ENCODE data around the gene CLBA1. TPM values are rescaled to one million over a fixed set of nuclear protein-coding genes. Genes with fewer than 3 reads are reported as not detected.
A peak's percentile ranks its signal among the peaks of the same experiment; 100 is the strongest.

CLBA1 gene
- total and polyA plus RNA-seq, 2 donors from 2014 or later: 13.2 to 22.6 TPM

DNA sequence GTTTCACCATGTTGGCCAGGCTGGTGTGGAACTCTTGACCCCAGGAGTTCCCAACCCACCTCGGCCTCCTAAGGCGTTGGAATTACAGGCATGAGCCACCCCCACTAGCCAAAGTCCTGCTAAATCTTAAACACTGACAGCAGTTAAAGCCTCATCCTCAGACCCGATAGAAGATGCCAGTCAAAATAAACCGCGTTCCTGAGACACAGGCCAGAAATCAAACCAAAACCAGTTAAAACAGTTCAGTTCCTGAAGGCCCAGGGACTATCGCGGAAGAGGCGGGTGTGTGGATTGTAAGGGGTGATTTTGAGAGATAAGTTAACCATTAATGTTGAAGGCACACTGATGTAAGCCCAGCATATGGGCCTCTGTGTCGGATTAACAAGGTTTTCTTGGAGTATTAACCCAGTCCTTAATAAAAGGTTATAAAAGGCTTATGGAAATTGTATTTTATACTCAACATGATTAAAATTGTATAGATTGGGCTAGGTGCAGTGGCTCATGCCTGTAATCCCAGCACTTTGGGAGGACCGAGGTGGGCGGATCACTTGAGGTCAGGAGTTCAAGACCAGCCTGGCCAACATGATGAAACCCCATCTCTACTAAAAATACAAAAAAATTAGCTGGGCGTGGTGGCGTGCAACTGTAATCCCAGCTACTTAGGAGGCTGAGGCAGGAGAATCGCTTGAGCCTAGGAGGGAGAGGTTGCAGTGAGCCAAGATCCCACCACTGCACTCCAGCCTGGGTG, 54.0 kb downstream of the CLBA1 start:
- FAIRE-seq (no peak), DNase-seq (peak in 3 of 5 donors; percentile 25 to 43 (median 43))
- Histone ChIP-seq H3K4me3 (ENCODE audit: low read length in 3 of 3) (no peak overlapping the region), H3K4me1 (ENCODE audit: control insufficient read depth in 2 of 3, insufficient read depth in 2 of 3, low read depth in 1 of 3, low read length in 3 of 3) (peaks cover 0 to 3% (median 0%) of the 10 kb centered on the region in 3 donors), H3K9me3 (ENCODE audit: control insufficient read depth in 2 of 3, insufficient read depth in 1 of 3, low read length in 3 of 3) (no peaks in the 10 kb centered on the region), H3K9ac (ENCODE audit: low read length in 3 of 3) (no peak overlapping the region), H3K27me3 (ENCODE audit: control insufficient read depth, insufficient read depth, low read length) (peaks cover 2% of the 10 kb centered on the region), H3K27ac (ENCODE audit: low read depth in 2 of 2, low read length in 2 of 2) (peak overlapping the region; percentile 23 to 80), H3K36me3 (ENCODE audit: control insufficient read depth in 2 of 3, insufficient read depth in 3 of 3, low read length in 3 of 3) (no peaks in the 10 kb centered on the region)
- TF ChIP-seq, protein P1, sequence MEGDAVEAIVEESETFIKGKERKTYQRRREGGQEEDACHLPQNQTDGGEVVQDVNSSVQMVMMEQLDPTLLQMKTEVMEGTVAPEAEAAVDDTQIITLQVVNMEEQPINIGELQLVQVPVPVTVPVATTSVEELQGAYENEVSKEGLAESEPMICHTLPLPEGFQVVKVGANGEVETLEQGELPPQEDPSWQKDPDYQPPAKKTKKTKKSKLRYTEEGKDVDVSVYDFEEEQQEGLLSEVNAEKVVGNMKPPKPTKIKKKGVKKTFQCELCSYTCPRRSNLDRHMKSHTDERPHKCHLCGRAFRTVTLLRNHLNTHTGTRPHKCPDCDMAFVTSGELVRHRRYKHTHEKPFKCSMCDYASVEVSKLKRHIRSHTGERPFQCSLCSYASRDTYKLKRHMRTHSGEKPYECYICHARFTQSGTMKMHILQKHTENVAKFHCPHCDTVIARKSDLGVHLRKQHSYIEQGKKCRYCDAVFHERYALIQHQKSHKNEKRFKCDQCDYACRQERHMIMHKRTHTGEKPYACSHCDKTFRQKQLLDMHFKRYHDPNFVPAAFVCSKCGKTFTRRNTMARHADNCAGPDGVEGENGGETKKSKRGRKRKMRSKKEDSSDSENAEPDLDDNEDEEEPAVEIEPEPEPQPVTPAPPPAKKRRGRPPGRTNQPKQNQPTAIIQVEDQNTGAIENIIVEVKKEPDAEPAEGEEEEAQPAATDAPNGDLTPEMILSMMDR (IDR thresholded peaks at IDR 0.05; ENCODE audit: borderline replicate concordance, extremely low read depth, insufficient read depth): no peak
- intact Hi-C loops (cut with DNase I): loop anchor here (10.0 kb wide), 1 partner anchor 65 kb away; the partner anchor contains the start of gene AHNAK2

DNA sequence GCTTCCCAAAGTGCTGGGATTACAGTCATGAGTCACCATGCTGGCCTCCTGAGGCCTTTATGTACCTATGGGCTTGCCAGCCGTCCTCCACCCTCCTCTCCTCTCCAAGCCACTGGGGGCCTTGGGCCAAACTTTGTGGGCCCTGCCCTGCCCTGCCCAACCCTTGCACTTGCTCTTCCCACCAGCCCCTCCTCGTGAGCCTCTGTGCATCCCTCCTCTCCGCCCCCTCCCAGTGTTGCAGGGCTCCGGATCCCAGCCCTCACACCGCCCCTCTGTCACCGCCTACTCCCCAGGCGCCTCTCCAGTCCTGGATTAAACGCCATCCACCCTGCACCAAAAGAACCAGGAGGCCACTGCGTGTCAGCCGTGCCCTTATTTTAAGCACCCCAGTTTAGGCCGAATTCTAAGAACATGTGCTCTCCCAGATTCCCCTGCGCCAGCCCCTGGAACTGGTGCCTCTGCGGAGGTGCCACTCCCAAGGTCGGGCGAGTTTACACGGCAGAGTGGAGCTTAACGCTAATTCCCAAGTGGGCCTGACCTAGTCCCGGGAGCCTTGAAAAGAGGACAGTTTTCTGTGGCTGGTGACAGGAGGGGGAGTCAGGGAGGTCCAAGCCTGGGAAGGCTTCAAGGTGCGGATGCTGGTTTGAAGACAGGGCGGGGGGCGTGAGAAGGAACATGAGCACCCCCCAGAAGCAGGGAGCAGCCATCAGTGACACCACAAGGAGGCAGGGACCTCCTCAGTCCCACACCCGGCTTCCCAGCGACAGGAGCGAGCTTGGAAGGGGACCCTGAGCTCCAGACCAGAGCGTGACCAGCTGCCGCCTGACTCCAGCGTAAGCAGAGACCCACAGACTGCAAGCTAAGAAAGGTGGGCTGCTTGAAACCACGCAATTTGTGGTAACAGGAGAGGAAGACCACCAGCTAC, 56.5 kb downstream of the CLBA1 start:
- Histone ChIP-seq H3K27ac (ENCODE audit: low read depth in 2 of 2, low read length in 2 of 2) (peak overlapping the region in 1 of 2 donors; percentile 51), H3K4me1 (ENCODE audit: control insufficient read depth in 2 of 3, insufficient read depth in 2 of 3, low read depth in 1 of 3, low read length in 3 of 3) (peaks cover 0 to 6% (median 0%) of the 10 kb centered on the region in 3 donors), H3K27me3 (ENCODE audit: control insufficient read depth, insufficient read depth, low read length) (no peaks in the 10 kb centered on the region), H3K9ac (ENCODE audit: low read length in 3 of 3) (peak overlapping the region in 1 of 3 donors; percentile 19), H3K36me3 (ENCODE audit: control insufficient read depth in 2 of 3, insufficient read depth in 3 of 3, low read length in 3 of 3) (no peaks in the 10 kb centered on the region), H3K9me3 (ENCODE audit: control insufficient read depth in 2 of 3, insufficient read depth in 1 of 3, low read length in 3 of 3) (no peaks in the 10 kb centered on the region), H3K4me3 (ENCODE audit: low read length in 3 of 3) (no peak overlapping the region)
- DNase-seq: peak in 1 of 5 donors; percentile 71
- no peak for FAIRE-seq
- intact Hi-C loops (cut with DNase I): loop anchor here (10.0 kb wide), 1 partner anchor 67 kb away; the partner anchor contains the start of gene AHNAK2
- TF ChIP-seq, protein P1 (IDR thresholded peaks at IDR 0.05; ENCODE audit: borderline replicate concordance, extremely low read depth, insufficient read depth): no peak

DNA sequence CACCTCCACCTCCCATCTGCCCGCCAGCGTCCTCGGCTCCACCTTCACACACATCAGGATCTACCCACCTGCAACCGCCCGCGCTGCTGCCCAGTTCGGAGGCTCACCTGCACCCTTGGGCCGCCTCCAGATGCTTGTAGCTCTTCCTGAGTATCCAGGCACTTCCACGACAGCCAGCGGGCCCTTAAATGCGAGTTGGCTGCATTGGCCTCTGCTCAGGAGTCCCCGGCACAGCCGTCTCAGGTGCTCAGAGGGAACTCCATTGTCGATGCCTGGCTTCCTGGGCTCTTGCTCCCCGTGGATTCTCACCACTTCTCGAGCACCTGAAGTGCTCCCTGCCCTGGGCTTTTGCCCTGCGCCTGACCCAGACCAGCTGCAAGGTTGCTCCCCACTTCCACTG, 57.2 kb downstream of the CLBA1 start:
- Histone ChIP-seq H3K27me3 (ENCODE audit: control insufficient read depth, insufficient read depth, low read length) (no peaks in the 10 kb centered on the region), H3K9ac (ENCODE audit: low read length in 3 of 3) (no peak overlapping the region), H3K9me3 (ENCODE audit: control insufficient read depth in 2 of 3, insufficient read depth in 1 of 3, low read length in 3 of 3) (no peaks in the 10 kb centered on the region), H3K4me1 (ENCODE audit: control insufficient read depth in 2 of 3, insufficient read depth in 2 of 3, low read depth in 1 of 3, low read length in 3 of 3) (peaks cover 0 to 6% (median 0%) of the 10 kb centered on the region in 3 donors), H3K4me3 (ENCODE audit: low read length in 3 of 3) (no peak overlapping the region), H3K27ac (ENCODE audit: low read depth in 2 of 2, low read length in 2 of 2) (no peak overlapping the region), H3K36me3 (ENCODE audit: control insufficient read depth in 2 of 3, insufficient read depth in 3 of 3, low read length in 3 of 3) (no peaks in the 10 kb centered on the region)
- TF ChIP-seq, protein P1 (IDR thresholded peaks at IDR 0.05; ENCODE audit: borderline replicate concordance, extremely low read depth, insufficient read depth): no peak
- intact Hi-C loops (cut with DNase I): loop anchor here (10.0 kb wide), 1 partner anchor 68 kb away; the partner anchor contains the start of gene AHNAK2
- FAIRE-seq: no peak
- DNase-seq: peak in 1 of 5 donors; percentile 66
